ENCODE results near the gene BCL11B.

DNA sequence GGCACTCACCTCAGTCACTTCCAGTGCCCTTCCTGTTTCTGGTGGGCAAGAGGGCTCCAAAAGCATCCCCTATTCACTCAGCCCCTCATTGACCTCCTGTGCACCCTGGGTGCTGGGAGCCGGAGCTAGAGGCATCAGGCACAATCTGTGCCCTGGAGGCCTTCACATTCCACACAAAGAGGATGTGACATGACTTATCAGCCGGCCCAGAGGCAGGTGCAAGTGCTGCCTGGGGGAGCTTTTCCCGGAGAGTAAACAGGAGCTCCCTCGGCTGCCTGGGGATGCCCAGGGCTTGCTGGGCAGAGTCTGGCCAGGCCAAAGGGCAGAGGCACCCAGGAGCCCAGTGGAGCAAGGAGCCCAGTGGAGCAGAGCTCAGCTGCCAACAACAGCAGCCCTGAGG, 64.5 kb downstream of the BCL11B start:
- TF ChIP-seq GATA1 (IDR thresholded peaks at IDR 0.05; ENCODE audit: low read depth, low read length) (no peak), POLR2A (IDR thresholded peaks at IDR 0.05; ENCODE audit: low read length) (no peak)

All from erythroblast (primary cell).